HG02870 (cell line): Measurements from ENCODE around the gene MPPED1.
A peak's percentile ranks its signal among the peaks of the same experiment; 100 is the strongest.

Experiments
- ATAC-seq: cut with Tn5 transposase; IDR thresholded peaks from one replicate; pipeline ENCODE4 v1.9.1; 2021; ENCODE audit warnings: mild to moderate bottlenecking, moderate library complexity; ENCODE audit not compliant: unreplicated experiment

MPPED1 gene

GRCh38 chr22:43514476-43515157 is 102.8 kb downstream of the MPPED1 start:
- ATAC-seq, result no peak

DNA sequence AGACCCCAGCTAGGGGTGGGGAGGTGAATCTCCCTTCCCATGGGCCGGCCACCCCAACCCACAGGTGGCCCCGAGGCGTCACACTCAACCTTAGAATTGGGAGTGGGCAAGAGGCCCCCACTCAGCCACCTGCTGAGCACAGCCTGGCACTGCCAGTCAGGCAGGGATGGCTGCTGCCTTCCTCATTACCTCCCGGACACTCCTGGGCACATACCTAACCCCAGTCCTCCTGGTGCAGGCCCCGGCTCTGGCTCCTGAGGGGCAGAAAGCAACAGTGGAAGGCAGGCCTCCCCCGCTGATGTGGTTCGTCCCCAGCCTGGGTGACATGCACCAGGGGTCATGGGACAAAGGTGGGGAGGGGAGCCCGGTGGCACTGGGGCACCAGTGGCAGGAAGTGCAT is 103.6 kb downstream of the MPPED1 start:
- no peak for ATAC-seq

GRCh38 chr22:43515902-43516301 is 104.1 kb downstream of the MPPED1 start:
- no peak for ATAC-seq

DNA sequence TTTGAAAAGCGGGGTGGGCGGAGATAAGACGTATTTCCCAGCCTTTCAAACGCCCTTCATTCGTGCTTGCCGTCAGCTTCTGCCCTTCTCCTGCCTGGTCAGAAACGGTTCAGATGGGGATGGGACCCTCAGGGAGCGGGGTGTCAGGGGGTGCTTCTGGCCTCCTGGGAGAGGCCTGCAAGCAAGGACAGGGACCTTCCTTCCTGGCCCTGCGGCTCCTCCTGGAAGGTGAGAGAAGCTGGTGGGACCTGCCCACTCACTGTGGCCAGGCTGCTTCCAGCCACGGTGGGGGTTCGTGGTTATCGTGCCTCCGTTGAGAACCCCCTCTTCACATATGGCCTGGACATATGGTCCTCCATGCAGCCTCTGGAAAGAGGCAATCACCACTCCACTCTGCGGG is 104.6 kb downstream of the MPPED1 start:
- ATAC-seq, result no peak

DNA sequence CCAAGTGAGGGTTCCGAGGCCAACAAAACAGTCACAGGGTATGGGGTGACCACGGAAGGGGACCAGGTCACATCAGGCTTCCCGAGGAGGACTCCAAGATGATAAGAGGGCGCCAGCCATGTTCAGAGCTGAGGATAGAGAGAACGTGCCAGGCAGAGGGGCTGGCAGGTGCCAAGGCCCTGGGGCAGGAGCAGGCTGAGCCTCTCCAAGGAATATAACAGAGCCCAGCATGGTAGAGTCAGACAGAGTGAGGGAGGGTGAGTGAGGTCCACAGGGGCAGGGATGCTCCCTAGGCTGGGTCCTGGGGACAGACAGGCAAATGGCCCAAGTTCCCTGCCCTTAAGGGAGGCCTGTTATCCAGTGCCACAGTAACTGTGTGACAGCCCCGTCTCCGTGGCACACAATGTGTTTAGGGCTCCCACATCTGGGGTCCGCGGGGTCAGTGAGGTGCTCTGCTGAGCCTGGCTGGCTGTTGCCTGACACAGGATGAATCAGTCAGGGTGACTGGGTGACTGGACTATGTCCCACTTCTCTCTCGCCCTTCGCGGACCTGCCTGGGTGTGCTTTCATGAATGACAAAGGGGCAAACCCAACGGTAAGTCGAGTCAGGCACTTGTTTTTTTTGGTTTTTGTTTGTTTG is 105.3 kb downstream of the MPPED1 start:
- ATAC-seq, result no peak

DNA sequence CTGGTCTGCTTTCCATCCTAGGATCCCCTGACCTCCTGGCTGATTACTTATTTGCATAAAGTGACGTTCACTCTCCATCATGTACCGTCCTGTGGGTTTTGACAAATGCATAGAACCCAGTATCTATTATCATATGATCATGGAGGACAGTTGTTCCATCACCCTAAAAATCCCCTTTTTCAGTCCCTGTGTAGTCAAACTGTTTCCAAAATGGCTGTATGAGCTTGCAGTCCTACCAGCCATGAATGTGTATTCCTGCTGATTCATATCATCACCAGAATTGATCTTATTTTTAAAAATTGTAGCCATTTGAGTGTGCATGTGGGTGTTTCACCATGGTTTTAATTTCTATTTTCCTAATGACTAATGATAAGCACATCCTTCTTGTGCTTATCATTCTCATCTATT is 108.8 kb downstream of the MPPED1 start:
- ATAC-seq, result peak; percentile 59

GRCh38 chr22:43521716-43522115 is 109.9 kb downstream of the MPPED1 start:
- no peak for ATAC-seq

DNA sequence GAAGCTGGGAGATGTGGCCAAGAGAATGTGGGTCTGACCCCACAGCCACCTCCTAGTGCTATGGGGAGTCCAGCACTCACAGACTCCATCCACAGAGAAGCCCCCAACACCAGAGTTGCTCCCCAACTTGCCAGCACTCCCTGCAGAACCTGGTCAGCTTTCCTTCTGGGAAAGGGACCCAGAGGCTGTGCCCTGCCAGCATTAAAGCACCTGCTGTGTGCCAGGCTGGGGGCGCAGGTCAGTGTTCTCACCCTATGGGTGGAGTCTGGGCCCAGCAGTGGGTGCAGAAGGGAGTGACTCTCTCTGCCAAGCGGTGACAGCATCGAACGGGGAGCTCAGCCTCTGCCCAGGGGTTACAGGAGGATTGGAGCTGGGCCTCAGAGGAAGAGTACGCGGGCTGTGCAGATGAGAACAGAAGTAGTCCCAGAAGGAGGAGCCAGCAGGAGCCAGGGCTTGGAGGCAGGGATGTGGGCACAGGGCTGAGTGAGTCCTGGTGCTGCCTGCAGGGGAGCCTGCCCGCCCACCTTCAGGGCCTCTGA is 114.4 kb downstream of the MPPED1 start:
- ATAC-seq, result no peak

- ATAC-seq, result no peak
Observed at GRCh38 chr22:43526946-43527345, 115.1 kb downstream of the MPPED1 start.

DNA sequence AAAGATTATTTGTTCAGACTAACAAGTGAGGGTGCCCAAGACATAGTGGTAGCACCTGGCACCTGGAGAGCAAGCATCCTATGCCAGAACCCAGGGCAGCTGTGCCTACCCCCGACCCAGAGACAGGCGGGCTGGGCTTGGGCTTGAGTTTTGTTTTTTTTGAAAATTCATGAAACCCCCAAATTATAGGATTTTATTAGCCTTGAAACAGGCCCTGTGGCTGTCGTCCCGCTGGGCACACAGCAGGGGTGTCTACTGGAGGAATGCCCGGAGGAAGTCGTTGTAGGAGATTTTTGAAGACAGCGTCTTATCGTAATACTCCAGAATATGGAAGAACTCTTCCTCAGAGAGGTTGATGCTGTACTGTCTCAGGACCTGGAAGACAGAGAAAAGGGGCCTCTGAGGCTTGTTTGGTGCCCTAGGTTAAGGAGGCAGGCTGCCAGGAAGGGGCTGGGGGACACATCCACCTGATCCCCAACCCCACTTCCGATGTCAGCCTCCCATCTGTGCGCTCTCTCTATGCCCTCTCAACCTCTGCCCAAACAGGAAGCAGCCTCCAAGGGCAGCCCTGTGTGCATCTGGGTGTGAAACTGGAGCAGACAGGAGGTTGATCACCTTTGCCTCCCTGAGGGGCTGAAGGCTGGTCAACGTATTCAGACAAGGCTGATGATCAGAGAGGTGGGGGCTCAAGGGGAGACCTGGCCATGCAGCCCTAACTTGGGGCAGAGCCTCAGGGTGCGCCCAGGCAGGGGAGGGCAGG is 117.0 kb downstream of the MPPED1 start:
- ATAC-seq, result no peak

- ATAC-seq, result no peak
Observed at GRCh38 chr22:43529461-43529860, 117.6 kb downstream of the MPPED1 start.

DNA sequence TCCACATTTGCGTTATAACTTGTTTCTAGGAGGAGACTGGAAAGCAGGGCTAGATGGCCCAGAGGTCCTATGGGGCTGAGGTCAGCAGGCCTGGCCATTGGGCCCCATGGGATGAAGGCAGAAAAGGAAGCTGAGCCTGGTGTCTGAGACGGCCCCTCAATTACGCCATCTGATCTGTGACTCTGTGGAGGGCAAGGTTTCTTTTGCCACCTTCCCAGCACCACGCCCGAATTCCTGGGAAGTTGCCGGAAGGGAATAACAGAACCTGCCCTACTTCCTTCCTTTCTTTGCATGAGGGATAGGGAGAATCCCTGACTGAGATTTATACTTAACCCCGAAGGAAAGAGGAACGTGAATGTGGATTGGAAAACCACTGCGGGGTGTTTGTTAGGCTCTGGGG is 118.1 kb downstream of the MPPED1 start:
- no peak for ATAC-seq

DNA sequence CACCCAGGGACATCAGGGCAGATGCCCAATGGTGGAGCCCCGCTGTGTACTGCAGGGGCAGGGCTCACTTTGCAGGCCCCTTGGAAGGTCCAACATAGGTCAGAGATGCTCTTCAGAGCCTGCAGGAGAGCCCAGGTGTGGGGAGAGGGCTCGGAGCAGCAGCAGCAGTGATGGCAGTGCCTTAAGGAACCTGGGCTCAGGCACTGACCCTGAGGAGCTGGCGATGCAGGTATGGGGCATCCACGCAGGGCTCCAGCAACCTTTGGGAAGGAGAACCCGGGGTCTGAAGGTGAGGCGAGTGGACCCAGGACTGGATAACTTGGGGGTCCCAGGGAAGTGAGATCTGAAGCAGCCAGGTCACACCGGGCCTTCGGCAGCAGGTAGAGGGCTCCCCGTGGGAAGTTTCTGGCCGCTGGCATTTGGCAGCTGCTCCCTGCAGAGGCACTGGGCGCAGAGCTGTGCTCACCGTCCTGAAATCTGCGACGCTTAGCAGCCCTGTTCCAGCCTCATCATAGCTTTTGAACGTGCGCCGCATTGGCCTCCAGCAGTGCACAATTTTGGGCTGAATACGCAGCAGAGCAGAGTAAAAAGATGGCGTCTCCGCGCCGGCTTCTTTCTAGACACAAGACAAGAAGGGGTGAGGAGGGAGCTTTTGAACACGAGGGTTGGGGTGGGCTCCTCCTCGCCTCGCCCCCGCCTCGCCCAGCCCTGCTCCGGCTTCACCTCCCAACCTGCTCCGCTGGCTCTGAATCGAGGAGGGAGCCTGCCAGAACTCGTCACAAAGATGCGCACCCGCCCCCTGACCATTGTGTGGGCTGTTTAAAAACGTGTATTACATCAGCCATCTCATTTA is 118.8 kb downstream of the MPPED1 start:
- no peak for ATAC-seq

GRCh38 chr22:43531651-43532050 is 119.8 kb downstream of the MPPED1 start:
- no peak for ATAC-seq

GRCh38 chr22:43532301-43533155 is 120.7 kb downstream of the MPPED1 start:
- no peak for ATAC-seq

- ATAC-seq, result no peak
Observed at GRCh38 chr22:43533156-43533530, 121.3 kb downstream of the MPPED1 start.

- ATAC-seq, result no peak
Observed at GRCh38 chr22:43533656-43534428, 122.0 kb downstream of the MPPED1 start.

DNA sequence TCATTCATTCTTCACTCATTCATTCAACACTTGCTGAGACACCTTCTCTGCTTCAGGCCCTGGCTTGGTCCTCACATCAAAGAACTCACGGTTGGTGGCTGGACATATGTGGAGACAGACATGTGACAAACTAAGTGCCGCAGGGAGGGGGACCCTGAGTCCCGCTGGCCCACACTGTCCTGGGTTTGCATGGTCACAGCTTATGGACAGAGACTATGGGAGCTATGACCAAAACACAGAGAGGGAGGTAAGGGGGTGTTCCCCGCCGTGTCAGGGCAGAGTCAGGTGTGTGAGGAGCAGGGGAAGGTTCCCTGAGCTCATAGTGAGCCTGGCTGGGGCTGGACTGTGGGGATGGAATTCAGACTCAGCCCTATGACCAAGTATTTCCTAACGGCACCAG is 123.1 kb downstream of the MPPED1 start:
- no peak for ATAC-seq

- no peak for ATAC-seq
Observed at GRCh38 chr22:43535336-43535735, 123.5 kb downstream of the MPPED1 start.
